ENCODE data around the gene BUB1. TPM values are rescaled to one million over a fixed set of nuclear protein-coding genes. Genes with fewer than 3 reads are reported as not detected.

The BUB1 gene
- total and polyA plus RNA-seq, 12 donors = 0.12 to 4.5 (median 0.48) TPM

DNA sequence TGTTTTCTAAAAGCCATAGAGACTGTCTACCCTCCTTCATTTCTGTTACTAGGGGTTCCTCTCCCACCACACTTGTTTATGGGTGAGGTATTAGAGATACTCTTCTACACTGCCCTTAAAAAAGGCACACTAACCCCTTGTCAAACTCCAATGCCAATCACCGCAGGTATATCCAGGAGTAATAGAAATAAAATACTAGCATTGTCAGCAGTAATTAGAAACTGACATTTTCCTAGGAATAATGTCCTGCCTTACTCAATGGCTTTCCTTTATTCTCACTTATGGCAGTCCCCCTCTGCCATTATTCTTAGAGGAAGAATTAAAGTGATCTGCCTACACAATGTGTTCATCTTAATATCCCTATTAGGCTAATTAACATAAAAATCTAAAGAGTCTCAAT lies 5.0 kb upstream of the BUB1 start:
- WGBS, 2 donors = 96 to 98% methylated on average over 1 of the region's 1 CpG
- no peak overlapping the region for H3K27ac ChIP-seq
- H3K9me3 ChIP-seq = peaks cover 0 to 10% (median 0%) of the 10 kb centered on the region in 11 donors
- TF ChIP-seq CTCF (IDR thresholded peaks at IDR 0.05) = no peak
- no peaks in the 10 kb centered on the region for H3K36me3 ChIP-seq
- no peak overlapping the region for H3K4me3 ChIP-seq
- H3K4me1 ChIP-seq = peaks cover 0 to 13% (median 8%) of the 10 kb centered on the region in 9 donors
- DNase-seq = no peak
- intact Hi-C loops (cut with DNase I) = no loop called here
- H3K27me3 ChIP-seq = no peaks in the 10 kb centered on the region
- ATAC-seq = no peak

- TF ChIP-seq CTCF (IDR thresholded peaks at IDR 0.05) = no peak
- WGBS, 2 donors = 94 to 96% methylated on average over 10 of the region's 10 CpGs
- Histone ChIP-seq H3K4me1 (peaks cover 2 to 18% (median 13%) of the 10 kb centered on the region in 9 donors), H3K9me3 (peaks cover 0 to 4% (median 0%) of the 10 kb centered on the region in 11 donors), H3K36me3 (no peaks in the 10 kb centered on the region), H3K27me3 (no peaks in the 10 kb centered on the region), H3K27ac (no peak overlapping the region), H3K4me3 (no peak overlapping the region)
- ATAC-seq (no peak), DNase-seq (no peak)
- intact Hi-C loops (cut with DNase I) = no loop called here
These were observed 4.4 kb upstream of the BUB1 start for GRCh38 chr2:110682267-110682666.

DNA sequence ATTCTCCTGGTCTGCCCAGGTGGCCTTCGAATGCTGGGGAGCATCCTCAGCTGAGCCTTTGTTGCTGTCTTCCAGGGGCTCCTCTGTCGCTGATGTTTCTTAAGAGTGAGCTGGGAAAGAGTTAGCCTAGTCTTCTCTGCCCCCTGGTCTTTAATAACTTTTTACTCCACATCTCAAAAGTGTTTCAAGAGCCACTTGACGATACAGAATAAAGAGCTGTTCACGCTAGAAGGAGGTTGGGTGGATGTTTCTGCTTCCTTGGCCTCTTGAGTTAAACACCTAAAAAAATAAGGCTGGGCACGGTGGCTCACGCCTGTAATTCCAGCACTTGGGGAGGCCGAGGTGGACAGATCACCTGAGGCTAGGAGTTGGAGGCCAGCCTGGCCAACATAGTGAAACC lies 2.8 kb upstream of the BUB1 start:
- no peaks in the 10 kb centered on the region for H3K36me3 ChIP-seq
- no peak for DNase-seq
- H3K27ac ChIP-seq = no peak overlapping the region
- ATAC-seq = no peak
- H3K4me1 ChIP-seq = peaks cover 2 to 30% (median 14%) of the 10 kb centered on the region in 9 donors
- no peaks in the 10 kb centered on the region for H3K27me3 ChIP-seq
- WGBS, 2 donors = 93 to 94% methylated on average over 7 of the region's 7 CpGs
- H3K4me3 ChIP-seq = no peak overlapping the region
- no peaks in the 10 kb centered on the region for H3K9me3 ChIP-seq
- no peak for TF ChIP-seq CTCF (IDR thresholded peaks at IDR 0.05)
- intact Hi-C loops (cut with DNase I) = no loop called here

DNA sequence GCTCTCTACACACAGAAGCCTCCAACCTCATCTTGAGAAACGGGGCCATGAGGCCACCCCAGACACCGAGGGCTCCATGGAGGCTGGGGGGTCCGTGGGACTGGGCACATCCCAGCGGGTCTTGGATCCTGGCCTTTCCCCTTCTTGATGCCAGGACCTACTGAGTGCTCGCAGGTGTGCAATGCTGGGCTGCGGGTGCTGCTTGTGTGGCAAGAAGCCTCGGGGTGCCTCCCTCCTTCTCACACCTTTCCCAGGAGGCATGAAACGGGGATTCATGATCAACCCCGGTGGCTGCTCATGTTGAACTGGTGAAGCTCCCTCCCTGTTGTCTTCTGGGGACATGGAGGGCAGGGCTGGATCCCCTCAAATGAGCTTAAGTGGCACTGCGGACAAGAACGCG lies 2.0 kb upstream of the BUB1 start:
- no peaks in the 10 kb centered on the region for H3K27me3 ChIP-seq
- no peak overlapping the region for H3K27ac ChIP-seq
- H3K4me1 ChIP-seq = peaks cover 2 to 38% (median 20%) of the 10 kb centered on the region in 9 donors
- ATAC-seq (no peak), DNase-seq (no peak)
- H3K36me3 ChIP-seq = no peaks in the 10 kb centered on the region
- H3K4me3 ChIP-seq = no peak overlapping the region
- intact Hi-C loops (cut with DNase I) = loop anchor here in 1 of 10 donors (10.0 kb wide), 1 partner anchor 75 kb away; no protein-coding TSS in a partner anchor
- WGBS, 2 donors = 86 to 88% methylated on average over 12 of the region's 12 CpGs
- TF ChIP-seq CTCF (IDR thresholded peaks at IDR 0.05) = no peak
- no peaks in the 10 kb centered on the region for H3K9me3 ChIP-seq
